8988T (cell line): Measurements from ENCODE around the gene RAB30.
"Not testable (repeated sequence)": the region's sequence is repeated elsewhere in the genome, so short reads cannot be mapped to it uniquely, and the experiment has no call there.

Experiments
- DNase-seq: peaks from one replicate; pipeline ENCODE4 v3.0.0; 2011

RAB30 gene

DNA sequence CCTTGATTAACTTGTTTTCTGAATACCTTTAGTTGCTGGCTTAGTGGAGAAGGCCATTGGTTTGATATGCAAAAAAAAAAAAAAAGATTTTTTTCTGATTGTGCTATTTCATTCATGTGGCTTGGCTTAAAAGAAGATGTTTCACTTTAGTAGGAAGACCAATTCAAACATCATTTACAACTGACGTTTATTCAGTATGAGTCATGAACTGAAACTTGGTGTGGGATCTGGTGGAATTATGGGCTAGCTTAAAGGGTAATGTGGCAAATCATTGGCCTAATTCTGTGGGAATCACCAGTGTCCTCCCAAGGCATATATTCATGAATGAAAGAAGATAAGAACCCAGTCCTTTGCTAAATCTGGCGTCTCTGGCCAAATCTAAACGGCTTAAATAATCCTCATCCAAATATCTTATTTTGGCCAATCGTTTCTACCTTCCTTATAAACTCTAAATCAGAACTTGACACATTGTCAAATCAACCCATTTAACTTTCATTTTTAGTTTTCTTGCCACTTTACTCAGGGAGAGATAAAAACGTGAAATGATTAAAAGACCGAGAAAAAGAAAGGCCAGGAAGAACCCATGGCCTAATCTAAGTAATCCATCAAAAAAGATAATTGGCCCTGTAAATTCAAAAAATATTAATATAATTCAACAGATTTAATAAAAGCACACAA lies 93.1 kb downstream of the RAB30 start:
- DNase-seq: no peak

- no peak for DNase-seq
Observed at GRCh38 chr11:82976786-82977185, 94.9 kb downstream of the RAB30 start.

DNA sequence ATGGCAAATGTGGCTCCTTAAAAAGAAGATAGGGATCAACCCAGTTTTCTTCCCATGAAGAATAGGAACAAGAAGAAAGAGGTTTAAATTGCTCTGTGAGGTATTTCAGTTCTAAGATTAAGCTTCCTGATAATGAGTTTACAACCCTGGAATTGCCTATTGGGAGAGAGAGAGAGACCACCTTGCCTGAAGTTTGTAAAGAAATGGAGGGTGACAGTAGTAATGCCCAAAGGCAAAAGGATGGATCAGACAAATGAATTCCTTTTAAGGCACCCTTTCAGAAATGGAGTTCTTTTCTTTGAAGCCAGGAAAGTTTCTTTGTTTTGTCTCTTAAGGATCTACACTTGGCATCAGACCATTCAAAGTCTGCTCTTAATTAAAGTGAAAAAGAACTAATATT lies 95.8 kb downstream of the RAB30 start:
- no peak for DNase-seq

DNA sequence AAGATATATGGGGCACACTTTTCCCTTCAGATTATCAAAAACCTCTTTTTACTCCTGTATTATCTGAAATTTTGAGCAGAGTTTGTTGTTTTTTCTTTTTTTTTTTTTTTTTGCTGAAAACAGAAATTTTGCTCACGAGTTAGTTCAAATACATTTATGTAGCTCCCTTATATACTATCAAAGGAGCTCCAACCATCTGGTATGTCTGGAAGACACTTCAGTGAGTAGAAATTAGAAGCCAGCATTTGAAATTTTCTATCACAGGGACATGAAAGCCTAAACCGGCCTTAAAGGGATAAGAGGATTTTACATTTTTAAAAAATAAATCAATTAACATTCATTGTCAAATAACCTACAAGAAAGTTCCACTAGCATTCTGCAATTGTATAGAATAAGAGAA lies 96.8 kb downstream of the RAB30 start:
- no peak for DNase-seq

DNA sequence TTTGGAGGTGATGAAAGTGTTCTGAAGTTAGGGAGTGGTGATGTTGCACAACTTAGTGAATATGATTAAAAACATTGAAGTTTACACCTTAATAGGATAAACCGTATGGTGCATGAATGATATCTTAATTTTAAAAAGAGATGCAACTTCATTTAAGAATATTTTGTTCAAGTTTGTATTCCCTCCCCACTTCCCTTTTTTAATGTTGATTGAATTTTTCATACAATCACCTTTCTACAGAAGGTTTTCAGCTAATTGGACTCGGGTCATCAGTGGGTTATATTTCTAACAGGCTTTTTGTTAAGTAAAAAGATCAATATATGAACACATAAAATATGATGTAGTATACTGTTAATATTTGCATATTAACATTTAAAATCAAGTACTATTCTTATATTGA lies 97.6 kb downstream of the RAB30 start:
- DNase-seq: no peak

- no peak for DNase-seq
Observed at GRCh38 chr11:82972103-82972502, 99.6 kb downstream of the RAB30 start.

DNA sequence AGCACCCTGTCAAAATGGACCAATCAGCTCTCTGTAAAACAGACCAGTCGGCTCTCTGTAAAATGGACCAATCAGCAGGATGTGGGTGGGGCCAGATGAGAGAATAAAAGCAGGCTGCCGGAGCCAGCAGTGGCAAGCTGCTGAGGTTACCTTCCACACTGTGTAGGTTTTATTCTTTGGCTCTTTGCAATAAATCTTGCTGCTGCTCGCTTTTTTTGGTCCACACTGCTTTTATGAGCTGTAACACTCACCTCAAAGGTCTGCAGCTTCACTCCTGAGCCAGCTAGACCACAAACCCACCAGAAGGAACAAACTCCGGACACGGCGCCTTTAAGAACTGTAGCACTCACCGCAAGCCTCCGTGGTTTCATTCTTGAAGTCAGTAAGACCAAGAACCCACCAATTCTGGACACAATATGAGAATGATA lies 100.2 kb downstream of the RAB30 start:
- DNase-seq: not testable (repeated sequence)

DNA sequence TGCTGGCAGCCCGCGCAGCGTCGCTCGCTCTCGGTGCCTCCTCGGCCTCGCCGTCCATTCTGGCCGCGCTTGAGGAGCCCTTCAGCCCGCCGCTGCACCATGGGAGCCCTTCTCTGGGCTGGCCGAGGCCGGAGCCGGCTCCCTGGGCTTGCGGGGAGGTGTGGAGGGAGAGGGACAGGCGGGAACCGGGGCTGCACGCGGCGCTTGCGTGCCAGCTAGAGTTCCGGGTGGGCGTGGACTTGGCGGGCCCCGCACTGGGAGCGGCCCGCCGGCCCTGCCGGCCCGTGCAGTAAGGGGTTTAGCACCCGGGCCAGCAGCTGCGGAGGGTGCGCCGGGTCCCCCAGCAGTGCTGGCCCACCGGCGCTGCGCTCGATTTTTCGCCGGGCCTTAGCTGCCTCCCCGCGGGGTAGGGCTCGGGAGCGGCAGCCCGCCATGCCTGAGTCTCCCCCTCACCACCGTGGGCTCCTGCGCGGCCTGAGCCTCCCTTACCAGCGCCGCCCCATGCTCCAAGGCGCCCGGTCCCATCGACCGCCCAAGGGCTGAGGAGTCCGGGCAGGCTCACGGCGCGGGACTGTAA lies 101.1 kb downstream of the RAB30 start:
- DNase-seq: not testable (repeated sequence)

DNA sequence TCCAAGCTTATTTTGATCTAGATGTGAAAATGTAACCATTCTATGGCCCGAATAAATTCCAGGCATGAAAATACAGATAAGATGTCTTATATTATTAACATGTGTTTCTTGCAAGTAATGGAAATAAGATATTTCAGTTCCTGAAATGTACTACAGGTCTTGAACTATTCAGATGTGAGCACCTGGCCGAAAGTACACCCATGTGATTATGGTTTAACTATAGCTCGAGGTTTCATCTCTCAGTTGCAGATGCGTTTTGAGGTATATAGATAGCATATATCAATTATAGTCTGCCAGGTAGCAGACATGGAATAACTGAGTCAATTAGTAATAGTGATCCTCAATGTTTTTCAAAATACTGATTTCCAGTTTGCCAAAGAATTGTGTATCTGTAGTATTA lies 101.9 kb downstream of the RAB30 start:
- DNase-seq: no peak

GRCh38 chr11:82967381-82967780 lies 104.3 kb downstream of the RAB30 start:
- no peak for DNase-seq

GRCh38 chr11:82962021-82962420 lies 109.7 kb downstream of the RAB30 start:
- DNase-seq: not testable (repeated sequence)

DNA sequence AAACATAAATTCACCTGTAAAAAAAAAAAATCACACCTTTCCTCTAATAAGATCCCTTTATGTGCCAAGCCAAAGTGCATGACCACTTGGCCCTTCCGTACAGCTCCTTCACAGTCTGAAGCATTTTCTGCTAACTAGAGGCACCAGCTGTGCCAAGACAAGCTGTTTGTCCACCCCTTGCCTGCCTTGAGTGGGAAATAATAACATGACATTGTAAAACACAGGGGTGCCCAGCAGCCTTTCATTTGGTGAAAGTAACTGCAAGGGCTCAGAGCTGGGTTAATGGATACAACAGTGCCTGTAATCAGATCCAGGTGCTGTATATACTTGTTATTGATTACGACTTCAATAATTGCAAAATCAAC lies 110.9 kb downstream of the RAB30 start:
- no peak for DNase-seq

DNA sequence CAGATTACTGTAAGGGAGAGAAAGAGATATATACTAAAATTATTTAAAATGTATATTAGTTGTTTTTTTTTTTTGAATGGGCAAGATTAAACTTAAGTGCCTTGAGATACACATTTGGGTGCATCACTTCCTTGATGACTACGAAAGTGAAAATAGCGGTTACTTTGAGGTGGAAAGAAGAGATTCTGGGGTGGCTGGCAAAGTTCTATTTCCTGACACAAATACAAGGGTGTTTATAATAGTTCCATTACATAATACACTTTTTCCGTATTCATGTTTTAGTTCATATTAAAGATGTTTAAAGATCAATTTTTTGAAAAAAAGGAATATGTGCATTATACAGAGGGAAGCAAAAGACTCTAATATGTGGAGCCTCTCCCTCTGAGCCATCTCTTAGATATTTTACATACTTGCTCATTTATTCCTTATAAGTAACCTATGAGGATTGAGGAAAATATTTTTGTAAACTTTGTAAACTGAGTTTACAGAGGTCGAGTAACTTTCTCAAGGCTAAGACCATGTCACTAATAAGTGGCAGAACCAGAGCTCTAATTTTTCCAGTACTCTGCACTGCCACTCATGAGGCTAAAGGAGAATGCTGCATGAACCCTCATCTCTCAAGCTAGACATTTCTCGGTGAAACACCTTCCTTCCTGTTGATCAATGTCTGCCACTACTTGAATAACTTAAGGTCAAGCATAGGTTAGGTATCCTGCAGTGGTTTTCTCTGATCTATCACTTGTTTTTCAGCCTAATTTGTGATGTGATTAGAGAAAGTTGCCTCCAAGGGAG lies 111.5 kb downstream of the RAB30 start:
- DNase-seq: no peak

DNA sequence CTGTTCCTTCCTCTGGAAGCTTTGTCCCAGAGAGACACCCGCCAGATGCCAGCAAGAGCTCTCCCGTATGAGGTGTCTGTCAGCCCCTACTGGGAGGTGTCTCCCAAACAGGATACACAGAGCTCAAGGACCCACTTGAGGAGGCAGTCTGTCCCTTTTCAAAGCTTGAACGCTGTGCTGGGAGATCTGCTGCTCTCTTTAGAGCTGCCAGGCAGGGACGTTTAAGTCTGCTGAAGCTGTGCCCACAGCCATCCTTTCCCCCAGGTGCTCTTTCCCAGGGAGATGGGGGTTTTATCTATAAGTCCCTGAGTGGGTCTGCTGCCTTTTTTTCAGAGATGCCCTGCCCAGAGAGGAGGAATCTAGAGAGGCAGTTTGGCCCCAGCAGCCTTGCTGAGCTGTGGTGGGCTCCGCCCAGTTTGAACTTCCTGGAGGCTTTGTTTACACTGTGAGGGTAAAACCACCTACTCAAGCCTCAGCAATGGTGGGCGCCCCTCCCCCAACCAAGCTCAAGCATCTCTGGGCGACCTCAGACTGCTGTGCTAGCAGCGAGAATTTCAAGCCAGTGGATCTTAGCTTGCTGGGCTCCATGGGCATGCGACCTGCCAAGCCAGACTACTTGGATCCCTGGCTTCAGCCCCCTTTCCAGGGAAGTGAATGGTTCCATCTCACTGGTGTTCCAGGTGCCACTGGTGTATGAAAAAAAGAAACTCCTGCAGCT lies 115.8 kb downstream of the RAB30 start:
- DNase-seq: not testable (repeated sequence)

- DNase-seq: not testable (repeated sequence)
Observed at GRCh38 chr11:82950502-82950901, 121.2 kb downstream of the RAB30 start.

- no peak for DNase-seq
Observed at GRCh38 chr11:82949352-82949751, 122.3 kb downstream of the RAB30 start.

- DNase-seq: no peak
Observed at GRCh38 chr11:82945682-82946081, 126.0 kb downstream of the RAB30 start.

DNA sequence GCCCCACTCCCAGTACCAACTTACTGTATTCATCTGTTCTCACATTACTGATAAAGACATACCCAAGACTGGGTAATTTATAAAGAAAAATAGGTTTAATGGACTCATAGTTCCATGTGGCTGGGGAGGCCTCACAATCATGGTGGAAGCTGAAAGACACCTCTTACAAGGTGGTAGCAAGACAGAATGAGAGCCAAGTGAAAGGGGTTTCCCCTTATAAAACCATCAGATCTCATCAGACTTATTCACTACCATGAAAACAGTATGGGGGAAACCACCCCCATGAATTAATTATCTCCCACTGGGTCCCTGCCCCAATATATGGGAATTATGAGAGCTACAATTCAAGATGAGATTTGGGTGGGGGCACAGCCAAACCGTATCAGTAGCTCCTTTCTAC lies 126.7 kb downstream of the RAB30 start:
- DNase-seq: not testable (repeated sequence)

DNA sequence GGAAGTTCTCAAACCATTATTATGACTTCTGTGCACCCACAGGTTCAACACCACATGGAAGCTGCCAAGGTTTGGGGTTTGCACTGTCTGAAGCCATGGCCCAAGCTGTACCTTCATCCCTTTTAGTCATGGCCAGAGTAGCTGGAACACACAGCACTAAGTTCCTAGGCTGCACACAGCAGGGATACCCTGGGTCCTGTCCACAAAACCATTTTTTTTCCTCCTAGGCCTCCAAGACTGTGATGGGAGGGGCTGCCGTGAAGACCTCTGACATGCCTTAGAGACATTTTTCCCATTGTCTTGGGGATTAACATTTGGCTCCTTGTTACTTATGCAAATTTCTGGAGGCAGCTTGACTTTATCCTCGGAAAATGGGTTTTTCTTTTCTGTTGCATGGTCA lies 127.5 kb downstream of the RAB30 start:
- DNase-seq: no peak

GRCh38 chr11:82943430-82943829 lies 128.3 kb downstream of the RAB30 start:
- not testable (repeated sequence) for DNase-seq

- DNase-seq: no peak
Observed at GRCh38 chr11:82942376-82942775, 129.3 kb downstream of the RAB30 start.

GRCh38 chr11:82939456-82939855 lies 132.2 kb downstream of the RAB30 start:
- no peak for DNase-seq

- no peak for DNase-seq
Observed at GRCh38 chr11:82937554-82937953, 134.1 kb downstream of the RAB30 start.

DNA sequence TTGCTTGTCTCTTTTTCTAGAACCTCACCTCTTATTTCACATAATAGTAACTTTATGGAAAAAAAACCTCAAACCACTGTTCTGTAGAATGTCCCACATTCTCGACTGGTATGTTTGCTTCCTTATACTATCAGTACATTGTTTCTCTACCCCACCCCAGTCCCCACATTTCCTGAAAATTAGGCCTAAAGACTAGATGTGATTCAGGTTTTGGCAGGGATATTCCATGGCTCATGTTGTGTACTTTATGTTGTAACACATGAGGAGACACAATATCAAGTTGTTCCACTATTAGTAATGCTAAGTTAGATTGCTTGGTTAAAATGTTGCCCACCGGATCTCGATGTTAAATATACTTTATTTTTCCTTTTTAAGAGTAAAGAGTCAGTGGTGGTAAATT lies 135.4 kb downstream of the RAB30 start:
- no peak for DNase-seq
